Osteoblast (primary cell): ENCODE results near the gene ZNRD2. TPM values are rescaled to one million over a fixed set of nuclear protein-coding genes. Genes with fewer than 3 reads are reported as not detected.

Source experiments
- DNase-seq: peaks from one replicate; pipeline ENCODE4 v3.0.0; 2011; ENCODE audit warnings: low spot score, mixed read lengths; ENCODE audit not compliant: insufficient read length; ENCODE audit errors: missing footprints
- H2AFZ ChIP-seq: 2 replicates; pipeline ENCODE4 v1.6.0; 2011; ENCODE audit warnings: mild to moderate bottlenecking, low read length
- H3K27ac ChIP-seq: 2 replicates; pipeline ENCODE4 v1.5.1; 2011; ENCODE audit warnings: mild to moderate bottlenecking, low read depth, low read length, moderate library complexity
- H3K27me3 ChIP-seq: 2 replicates; pipeline ENCODE4 v1.6.0; 2012; ENCODE audit warnings: mild to moderate bottlenecking, control low read depth, inconsistent platforms, low read length, moderate library complexity; ENCODE audit not compliant: insufficient read depth
- H3K36me3 ChIP-seq: 2 replicates; pipeline ENCODE4 v1.5.1; 2011; ENCODE audit warnings: mild to moderate bottlenecking, low read length, control low read depth, moderate library complexity; ENCODE audit not compliant: insufficient read depth
- H3K4me1 ChIP-seq: 2 replicates; pipeline ENCODE4 v1.5.1; 2011; ENCODE audit warnings: mild to moderate bottlenecking, low read length, control low read depth, moderate library complexity; ENCODE audit not compliant: insufficient read depth
- H3K4me2 ChIP-seq: 2 replicates; pipeline ENCODE4 v1.6.0; 2011; ENCODE audit warnings: mild to moderate bottlenecking, low read length; ENCODE audit not compliant: insufficient read depth
- H3K4me3 ChIP-seq: fragments of 200-600 bp; sonication (generic); 3 replicates; pipeline ENCODE4 v1.5.1; 2012; ENCODE audit warnings: mild to moderate bottlenecking, low read length, inconsistent platforms; ENCODE audit not compliant: insufficient read depth
- H3K79me2 ChIP-seq: 2 replicates; pipeline ENCODE4 v1.6.0; 2012; ENCODE audit warnings: mild to moderate bottlenecking, low read length, control low read depth, inconsistent platforms; ENCODE audit not compliant: insufficient read depth
- H3K9me3 ChIP-seq: 2 replicates; pipeline ENCODE4 v1.5.1; 2011; ENCODE audit warnings: low read depth, low read length, control low read depth
- H4K20me1 ChIP-seq: 2 replicates; pipeline ENCODE4 v1.6.0; 2012; ENCODE audit warnings: mild to moderate bottlenecking, low read length, control low read depth; ENCODE audit not compliant: insufficient read depth
- CTCF ChIP-seq: IDR thresholded peaks from 2 replicates; pipeline ENCODE4 v1.5.1; 2011; ENCODE audit warnings: mild to moderate bottlenecking, low read depth, low read length, moderate library complexity; ENCODE audit errors: extremely low read depth
- total RNA-seq: library from RNA; depleted of rRNA; stranded (reverse); fragments of >200 nt; gene quantifications from 2 replicates; pipeline ENCODE4 v1.2.3, GENCODE V29; 2012

ZNRD2 gene
- total RNA-seq, 1 donor, result 42.3 TPM

GRCh38 chr11:65553301-65554001 lies 16.8 kb upstream of the ZNRD2 start:
- no peak for DNase-seq
- Histone ChIP-seq H3K9me3 (no peaks in the 10 kb centered on the region), H3K4me3 (no peak overlapping the region), H3K36me3 (peaks cover 40% of the 10 kb centered on the region), H3K4me1 (peaks cover 18% of the 10 kb centered on the region), H3K27ac (no peak overlapping the region), H3K27me3 (no peaks in the 10 kb centered on the region), H3K4me2 (no peak overlapping the region), H2AFZ (no peak overlapping the region), H3K79me2 (peaks cover 41% of the 10 kb centered on the region), H4K20me1 (peaks cover 38% of the 10 kb centered on the region)
- no peak for TF ChIP-seq CTCF

- H3K4me2 ChIP-seq, result no peak overlapping the region
Observed at GRCh38 chr11:65554057-65554818, 16.0 kb upstream of the ZNRD2 start.

GRCh38 chr11:65554842-65555430 lies 15.3 kb upstream of the ZNRD2 start:
- Histone ChIP-seq H2AFZ (no peak overlapping the region), H3K27me3 (no peaks in the 10 kb centered on the region), H3K27ac (peak overlapping the region; percentile 73), H3K79me2 (peaks cover 41% of the 10 kb centered on the region), H3K36me3 (peaks cover 28% of the 10 kb centered on the region), H3K4me2 (peak overlapping the region; percentile 84), H3K9me3 (no peaks in the 10 kb centered on the region), H3K4me1 (peaks cover 33% of the 10 kb centered on the region), H4K20me1 (peaks cover 36% of the 10 kb centered on the region), H3K4me3 (peak overlapping the region; percentile 82)
- no peak for TF ChIP-seq CTCF
- no peak for DNase-seq

More at GRCh38 chr11:65554057-65554818, 16.0 kb upstream of the ZNRD2 start:
- Histone ChIP-seq H3K4me1 (peaks cover 26% of the 10 kb centered on the region), H3K27ac (peak overlapping the region; percentile 73), H3K79me2 (peaks cover 41% of the 10 kb centered on the region), H2AFZ (no peak overlapping the region), H3K27me3 (no peaks in the 10 kb centered on the region), H3K4me3 (no peak overlapping the region), H4K20me1 (peaks cover 36% of the 10 kb centered on the region), H3K36me3 (peaks cover 32% of the 10 kb centered on the region), H3K9me3 (no peaks in the 10 kb centered on the region)
- TF ChIP-seq CTCF, result no peak
- DNase-seq, result no peak
